HG02970 (cell line): ENCODE data around the gene PRKAG2.
"Not testable (repeated sequence)": the region's sequence is repeated elsewhere in the genome, so short reads cannot be mapped to it uniquely, and the experiment has no call there.

Experiments
- ATAC-seq: cut with Tn5 transposase; IDR thresholded peaks from one replicate; pipeline ENCODE4 v1.9.1; 2021; ENCODE audit warnings: mild to moderate bottlenecking, moderate library complexity, moderate number of reproducible peaks; ENCODE audit not compliant: unreplicated experiment, low FRiP score

Gene PRKAG2

GRCh38 chr7:151550656-151551286 is 326.1 kb downstream of the PRKAG2 start:
- ATAC-seq: no peak

- ATAC-seq: no peak
These were observed 327.3 kb downstream of the PRKAG2 start for GRCh38 chr7:151549644-151550043.

GRCh38 chr7:151549083-151549482 is 327.8 kb downstream of the PRKAG2 start:
- no peak for ATAC-seq

- no peak for ATAC-seq
These were observed 332.7 kb downstream of the PRKAG2 start for GRCh38 chr7:151544183-151544582.

- no peak for ATAC-seq
These were observed 334.2 kb downstream of the PRKAG2 start for GRCh38 chr7:151542606-151543130.

- ATAC-seq: no peak
These were observed 335.0 kb downstream of the PRKAG2 start for GRCh38 chr7:151541709-151542499.

GRCh38 chr7:151540146-151540545 is 336.8 kb downstream of the PRKAG2 start:
- ATAC-seq: no peak

- ATAC-seq: no peak
These were observed 337.7 kb downstream of the PRKAG2 start for GRCh38 chr7:151539088-151539671.

GRCh38 chr7:151537818-151538561 is 338.9 kb downstream of the PRKAG2 start:
- no peak for ATAC-seq

GRCh38 chr7:151536178-151536577 is 340.7 kb downstream of the PRKAG2 start:
- ATAC-seq: not testable (repeated sequence)

- ATAC-seq: no peak
These were observed 347.1 kb downstream of the PRKAG2 start for GRCh38 chr7:151529842-151530241.

- ATAC-seq: no peak
These were observed 352.1 kb downstream of the PRKAG2 start for GRCh38 chr7:151524845-151525244.

- ATAC-seq: no peak
These were observed 352.6 kb downstream of the PRKAG2 start for GRCh38 chr7:151524331-151524730.

- ATAC-seq: peak; percentile 1
These were observed 356.3 kb downstream of the PRKAG2 start for GRCh38 chr7:151520419-151521261.

- ATAC-seq: peak; percentile 70
These were observed 357.0 kb downstream of the PRKAG2 start, which contains the start of gene RHEB for GRCh38 chr7:151519765-151520418. RHEB (minus strand) TSS chr7:151519895; CDS start chr7:151519511, 384 bp downstream.

- peak; percentile 53 for ATAC-seq
These were observed 357.8 kb downstream of the PRKAG2 start for GRCh38 chr7:151518947-151519764.

GRCh38 chr7:151518105-151518946 is 358.6 kb downstream of the PRKAG2 start:
- ATAC-seq: no peak
